Stimulated activated effector memory CD8-positive, alpha-beta T cell treated with anti-CD3 and anti-CD28 coated beads, Interleukin-12 subunit alpha, Interleukin-12 subunit beta, amount 100 ng/mL, for 72 hours (primary cell): ENCODE measurements around the gene MAGI2.

Experiments used
- ATAC-seq: fragments of 150-1000 bp; cut with Tn5 transposase; 2 replicates; pipeline ENCODE4 v1.10.0; 2021
- DNase-seq, 2 donors: peaks; one replicate each; pipeline ENCODE4 v3.0.0; 2021 to 2022; ENCODE audit warnings: low spot score in 2 of 2
- H3K27ac Mint-ChIP-seq: one replicate; pipeline ENCODE4 v1.8.0; 2022; ENCODE audit warnings: mild to moderate bottlenecking, mixed read lengths
- H3K36me3 Mint-ChIP-seq: one replicate; pipeline ENCODE4 v1.8.0; 2022; ENCODE audit warnings: mild to moderate bottlenecking, mixed read lengths
- H3K4me1 Mint-ChIP-seq: one replicate; pipeline ENCODE4 v1.8.0; 2022; ENCODE audit warnings: mixed read lengths
- H3K4me3 Mint-ChIP-seq: one replicate; pipeline ENCODE4 v1.8.0; 2022; ENCODE audit warnings: mild to moderate bottlenecking, mixed read lengths
- H3K9me3 Mint-ChIP-seq: one replicate; pipeline ENCODE4 v1.8.0; 2022; ENCODE audit warnings: mixed read lengths

Gene MAGI2

GRCh38 chr7:78082556-78082955 is 1370.9 kb downstream of the MAGI2 start:
- Mint-ChIP-seq H3K4me3 (no peak overlapping the region), H3K9me3 (no peaks in the 10 kb centered on the region), H3K36me3 (no peaks in the 10 kb centered on the region), H3K27ac (no peak overlapping the region), H3K4me1 (no peaks in the 10 kb centered on the region)
- ATAC-seq (no peak), DNase-seq (no peak)

DNA sequence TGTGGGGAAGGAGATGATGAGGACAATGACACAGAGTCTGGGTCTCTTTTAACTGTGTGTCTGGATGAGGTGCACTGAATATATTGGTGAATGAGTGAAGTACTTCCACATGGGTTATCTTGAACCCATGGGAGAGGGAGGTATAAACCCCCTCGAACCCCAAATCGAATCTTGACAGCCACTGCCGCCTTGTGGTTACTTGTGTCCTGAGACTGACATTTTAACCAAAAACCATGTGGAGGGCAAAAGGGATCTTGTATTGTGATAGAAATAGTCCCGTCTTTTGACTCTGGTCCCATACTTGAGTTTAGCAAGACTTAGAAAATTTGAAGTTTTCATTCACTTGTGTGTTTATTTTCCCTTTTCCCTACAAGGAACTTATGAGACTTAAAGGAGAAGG is 1371.6 kb downstream of the MAGI2 start:
- ATAC-seq: no peak
- no peak for DNase-seq
- Mint-ChIP-seq H3K9me3 (no peaks in the 10 kb centered on the region), H3K4me3 (no peak overlapping the region), H3K4me1 (no peaks in the 10 kb centered on the region), H3K27ac (no peak overlapping the region), H3K36me3 (no peaks in the 10 kb centered on the region)

DNA sequence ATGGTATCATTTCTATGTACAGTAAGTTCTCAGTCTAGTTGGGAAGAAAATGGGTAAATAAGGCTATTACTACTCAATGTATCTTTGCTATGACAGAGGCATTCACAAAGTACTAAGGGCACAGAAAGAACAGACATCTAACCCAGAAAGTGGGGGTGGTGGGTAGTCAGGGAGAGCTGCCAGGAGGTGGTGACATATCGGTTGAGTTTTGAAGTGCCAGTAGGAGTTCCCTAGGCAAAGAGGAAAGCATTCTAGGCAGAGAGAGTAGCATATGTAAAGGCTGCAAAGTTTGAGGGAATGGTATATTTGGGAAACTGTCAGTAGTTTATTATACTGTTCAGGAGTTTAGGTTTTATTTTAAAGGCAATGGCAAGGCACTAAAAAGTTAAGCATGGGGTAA is 1372.1 kb downstream of the MAGI2 start:
- Mint-ChIP-seq H3K27ac (no peak overlapping the region), H3K4me1 (no peaks in the 10 kb centered on the region), H3K9me3 (no peaks in the 10 kb centered on the region), H3K36me3 (no peaks in the 10 kb centered on the region), H3K4me3 (no peak overlapping the region)
- DNase-seq (no peak), ATAC-seq (no peak)

DNA sequence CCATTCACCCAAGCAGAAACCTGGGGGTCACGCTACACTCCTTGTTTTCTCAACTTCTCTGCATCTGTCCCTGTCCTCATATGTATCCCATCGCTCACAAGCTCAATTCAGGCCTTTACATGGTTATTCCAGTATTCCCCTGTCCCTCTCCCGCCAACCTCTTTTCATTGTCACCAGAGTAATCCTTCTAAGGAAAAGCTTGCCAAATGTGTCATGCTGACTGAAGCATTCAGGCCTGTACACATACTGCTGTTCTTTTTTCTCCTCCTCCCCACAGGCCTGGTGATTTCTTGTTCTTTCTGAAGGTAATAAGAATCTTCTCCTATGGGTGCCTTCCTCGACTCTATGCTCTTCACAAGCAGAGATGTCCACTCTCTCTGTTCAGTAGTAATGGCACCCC is 1372.7 kb downstream of the MAGI2 start:
- DNase-seq (no peak), ATAC-seq (no peak)
- H3K36me3 Mint-ChIP-seq: no peaks in the 10 kb centered on the region
- H3K27ac Mint-ChIP-seq: no peak overlapping the region
- H3K9me3 Mint-ChIP-seq: no peaks in the 10 kb centered on the region
- no peaks in the 10 kb centered on the region for H3K4me1 Mint-ChIP-seq
- no peak overlapping the region for H3K4me3 Mint-ChIP-seq

DNA sequence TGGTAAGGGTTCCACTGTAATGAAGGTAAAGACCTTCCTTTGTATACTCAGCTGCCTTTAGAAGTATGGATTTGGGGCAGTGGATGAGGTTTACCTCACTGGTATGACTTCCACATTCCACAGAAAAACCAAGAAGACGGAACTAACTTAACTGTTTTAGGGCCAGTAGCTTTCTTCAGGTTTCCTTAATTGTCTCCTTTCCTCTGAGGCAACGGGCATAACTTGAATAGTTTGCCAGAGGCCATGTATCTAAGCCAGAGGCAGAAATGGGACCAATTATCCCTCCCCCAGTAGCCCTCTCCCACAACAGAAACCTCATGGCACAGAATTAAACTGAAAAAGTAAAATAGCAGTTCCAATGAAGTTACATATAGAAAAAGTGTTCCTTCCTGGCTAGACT is 1373.2 kb downstream of the MAGI2 start:
- H3K4me1 Mint-ChIP-seq: no peaks in the 10 kb centered on the region
- H3K27ac Mint-ChIP-seq: no peak overlapping the region
- no peak overlapping the region for H3K4me3 Mint-ChIP-seq
- DNase-seq (no peak), ATAC-seq (no peak)
- H3K9me3 Mint-ChIP-seq: no peaks in the 10 kb centered on the region
- no peaks in the 10 kb centered on the region for H3K36me3 Mint-ChIP-seq

- DNase-seq (no peak), ATAC-seq (no peak)
- Mint-ChIP-seq H3K27ac (no peak overlapping the region), H3K9me3 (no peaks in the 10 kb centered on the region), H3K4me3 (no peak overlapping the region), H3K36me3 (no peaks in the 10 kb centered on the region), H3K4me1 (no peaks in the 10 kb centered on the region)
Measured at GRCh38 chr7:78074713-78075112, 1378.8 kb downstream of the MAGI2 start.

GRCh38 chr7:78073609-78074382 is 1379.7 kb downstream of the MAGI2 start:
- DNase-seq: no peak
- Mint-ChIP-seq H3K9me3 (no peaks in the 10 kb centered on the region), H3K36me3 (no peaks in the 10 kb centered on the region), H3K27ac (no peak overlapping the region), H3K4me1 (no peaks in the 10 kb centered on the region), H3K4me3 (no peak overlapping the region)
- ATAC-seq: no peak

- no peaks in the 10 kb centered on the region for H3K9me3 Mint-ChIP-seq
- DNase-seq: no peak
- ATAC-seq: no peak
- H3K4me3 Mint-ChIP-seq: no peak overlapping the region
- H3K27ac Mint-ChIP-seq: no peak overlapping the region
- H3K4me1 Mint-ChIP-seq: no peaks in the 10 kb centered on the region
- H3K36me3 Mint-ChIP-seq: no peaks in the 10 kb centered on the region
Measured at GRCh38 chr7:78072201-78072590, 1381.3 kb downstream of the MAGI2 start.

- ATAC-seq (no peak), DNase-seq (no peak)
- no peaks in the 10 kb centered on the region for H3K36me3 Mint-ChIP-seq
- H3K9me3 Mint-ChIP-seq: no peaks in the 10 kb centered on the region
- no peak overlapping the region for H3K4me3 Mint-ChIP-seq
- H3K27ac Mint-ChIP-seq: no peak overlapping the region
- no peaks in the 10 kb centered on the region for H3K4me1 Mint-ChIP-seq
Measured at GRCh38 chr7:78071491-78072200, 1381.8 kb downstream of the MAGI2 start.

GRCh38 chr7:78066599-78066998 is 1386.9 kb downstream of the MAGI2 start:
- Mint-ChIP-seq H3K36me3 (no peaks in the 10 kb centered on the region), H3K9me3 (no peaks in the 10 kb centered on the region), H3K4me3 (no peak overlapping the region), H3K27ac (no peak overlapping the region), H3K4me1 (no peaks in the 10 kb centered on the region)
- ATAC-seq: no peak
- DNase-seq: no peak

DNA sequence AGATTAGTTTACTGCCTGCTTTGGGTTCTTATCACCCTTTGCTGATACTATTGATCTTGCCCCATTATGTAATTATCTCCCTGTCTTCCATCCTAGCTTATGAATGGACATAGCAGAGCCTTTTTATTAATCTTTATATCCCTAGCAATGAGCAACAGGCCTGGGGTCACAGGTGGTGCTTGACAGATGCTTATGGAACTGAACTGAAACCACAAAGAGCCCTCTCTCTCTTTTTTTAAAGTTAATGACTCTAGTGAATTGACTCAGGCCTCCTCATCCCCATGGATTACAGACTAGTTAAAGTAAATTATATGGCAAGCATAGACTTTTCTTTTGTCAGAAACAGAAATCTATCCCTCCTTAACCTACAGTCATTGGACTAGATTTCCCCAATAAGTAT is 1389.7 kb downstream of the MAGI2 start:
- no peaks in the 10 kb centered on the region for H3K9me3 Mint-ChIP-seq
- DNase-seq (no peak), ATAC-seq (no peak)

GRCh38 chr7:78062214-78062613 is 1391.3 kb downstream of the MAGI2 start:
- H3K4me3 Mint-ChIP-seq: no peak overlapping the region
- DNase-seq (no peak), ATAC-seq (no peak)
- H3K36me3 Mint-ChIP-seq: no peaks in the 10 kb centered on the region
- no peaks in the 10 kb centered on the region for H3K4me1 Mint-ChIP-seq
- no peaks in the 10 kb centered on the region for H3K9me3 Mint-ChIP-seq
- no peak overlapping the region for H3K27ac Mint-ChIP-seq

More for the DNA sequence above, 1389.7 kb downstream of the MAGI2 start:
- Mint-ChIP-seq H3K36me3 (no peaks in the 10 kb centered on the region), H3K4me1 (no peaks in the 10 kb centered on the region), H3K4me3 (no peak overlapping the region), H3K27ac (no peak overlapping the region)

DNA sequence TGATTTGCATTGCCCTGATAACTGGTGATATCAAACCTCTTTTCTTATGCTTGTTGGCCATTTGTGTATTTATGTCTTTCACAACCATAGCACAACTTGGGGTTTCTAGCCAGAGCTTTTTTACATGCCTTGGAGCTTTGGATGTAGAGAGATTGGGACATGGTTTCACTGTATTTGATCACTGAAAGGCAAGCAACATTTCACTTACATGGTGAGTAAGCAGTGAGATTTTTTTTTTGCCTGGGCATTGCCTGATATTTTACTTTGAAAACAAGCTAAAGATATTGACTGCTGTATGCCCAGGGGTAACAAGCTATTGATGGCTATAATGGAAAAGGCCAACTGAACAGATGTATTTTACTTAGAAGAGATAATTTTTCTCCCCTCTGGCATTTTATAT is 1395.9 kb downstream of the MAGI2 start:
- H3K27ac Mint-ChIP-seq: no peak overlapping the region
- no peak for ATAC-seq

DNA sequence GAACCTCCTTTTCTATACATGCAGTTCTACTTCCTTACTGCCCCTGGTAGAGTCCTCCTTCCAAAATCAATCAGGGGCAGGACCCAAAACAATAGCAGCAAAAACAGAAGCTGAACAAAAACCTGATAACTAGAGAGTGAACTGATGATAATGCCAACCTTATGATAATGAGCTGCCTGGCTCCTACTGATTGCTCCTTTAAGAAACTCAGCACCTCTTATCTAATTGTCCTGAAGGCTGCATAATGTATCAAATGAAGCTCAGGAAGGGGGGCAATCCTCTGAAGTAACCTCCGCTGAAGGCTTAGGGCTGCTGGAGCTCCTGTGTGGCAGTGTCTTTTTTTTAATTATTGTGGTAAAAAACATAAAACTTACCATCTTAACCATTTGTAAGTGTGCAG is 1397.9 kb downstream of the MAGI2 start:
- Mint-ChIP-seq H3K27ac (no peak overlapping the region), H3K9me3 (no peaks in the 10 kb centered on the region)
- ATAC-seq: no peak

More for the DNA sequence above, 1395.9 kb downstream of the MAGI2 start:
- Mint-ChIP-seq H3K36me3 (no peaks in the 10 kb centered on the region), H3K4me3 (no peak overlapping the region), H3K4me1 (no peaks in the 10 kb centered on the region), H3K9me3 (no peaks in the 10 kb centered on the region)
- no peak for DNase-seq

DNA sequence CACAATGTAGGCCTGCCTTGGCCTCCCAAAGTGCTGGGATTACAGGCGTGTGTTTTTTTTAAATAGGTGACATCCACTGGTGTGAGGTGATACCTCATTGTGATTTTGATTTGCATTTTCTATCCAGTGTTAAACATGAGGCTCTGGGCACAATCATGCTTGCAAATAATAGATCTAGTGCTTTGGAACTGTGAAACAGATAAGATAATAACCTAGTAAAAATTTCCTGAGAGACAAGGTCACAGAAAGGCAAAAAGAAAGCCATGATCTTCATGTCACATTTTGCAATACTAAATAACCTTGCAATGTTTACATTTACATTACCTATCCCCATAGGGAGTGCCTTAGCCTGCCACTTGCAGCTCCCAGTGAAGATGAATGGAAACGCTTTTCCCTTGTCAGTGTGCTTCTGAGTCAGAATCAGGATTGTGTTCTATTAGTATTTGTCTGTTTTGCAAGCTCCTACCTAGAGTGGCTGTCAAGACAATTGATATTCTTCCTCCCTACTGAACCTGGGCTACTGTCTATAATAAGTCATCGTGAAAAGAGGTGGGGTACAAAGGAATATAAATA is 1398.4 kb downstream of the MAGI2 start:
- ATAC-seq: no peak

More for the DNA sequence above, 1397.9 kb downstream of the MAGI2 start:
- DNase-seq: no peak
- Mint-ChIP-seq H3K36me3 (no peaks in the 10 kb centered on the region), H3K4me3 (no peak overlapping the region), H3K4me1 (no peaks in the 10 kb centered on the region)

GRCh38 chr7:78052112-78052511 is 1401.4 kb downstream of the MAGI2 start:
- no peak for ATAC-seq
- Mint-ChIP-seq H3K27ac (no peak overlapping the region), H3K9me3 (no peaks in the 10 kb centered on the region), H3K4me1 (no peaks in the 10 kb centered on the region), H3K36me3 (no peaks in the 10 kb centered on the region), H3K4me3 (no peak overlapping the region)
- no peak for DNase-seq

More for the DNA sequence above, 1398.4 kb downstream of the MAGI2 start:
- Mint-ChIP-seq H3K4me1 (no peaks in the 10 kb centered on the region), H3K4me3 (no peak overlapping the region), H3K27ac (no peak overlapping the region), H3K36me3 (no peaks in the 10 kb centered on the region), H3K9me3 (no peaks in the 10 kb centered on the region)
- DNase-seq: no peak
